OCI-LY7 (cell line): ENCODE results near the gene HEATR3. TPM values are rescaled to one million over a fixed set of nuclear protein-coding genes. Genes with fewer than 3 reads are reported as not detected.

Experiments used
- BruUV-seq: library from RNA; stranded (reverse); fragments of 400-500 nt; replicated peaks from 2 replicates; lab custom pipeline; 2021; lab: Mats Ljungman, UMichigan
- CTCF ChIA-PET: fragments of 300-600 bp; sonication (Branson Sonifier 250); formaldehyde crosslinking; loops from one replicate; lab custom pipeline; 2022; ENCODE audit warnings: antibody characterized with exemption; ENCODE audit not compliant: unreplicated experiment; lab: Charles Lee
- POLR2A ChIA-PET: fragments of 300-600 bp; sonication (Branson Sonifier 250); formaldehyde crosslinking; loops from one replicate; lab custom pipeline; 2022; ENCODE audit warnings: antibody characterized with exemption; lab: Charles Lee
- DNase-seq: peaks from one replicate; pipeline ENCODE4 v3.0.0-alpha.2; 2015; ENCODE audit warnings: low spot score
- H2AFZ ChIP-seq: fragments of 200-600 bp; sonication (generic), shearing (Covaris generic); 2 replicates; pipeline ENCODE4 v1.6.1; 2014; ENCODE audit warnings: mild to moderate bottlenecking, antibody characterized with exemption, low read length, moderate library complexity
- H3K27ac ChIP-seq: fragments of 200-600 bp; sonication (generic); 2 replicates; pipeline ENCODE4 v1.5.1; 2014; ENCODE audit warnings: mixed run types, low read depth, mild to moderate bottlenecking, moderate library complexity, low read length, inconsistent platforms; ENCODE audit not compliant: poor library complexity, severe bottlenecking
- H3K36me3 ChIP-seq: fragments of 200-600 bp; sonication (generic); 2 replicates; pipeline ENCODE4 v1.6.1; 2014; ENCODE audit warnings: mild to moderate bottlenecking, antibody characterized with exemption, low read length, moderate library complexity, mixed read lengths; ENCODE audit not compliant: insufficient read depth
- H3K4me1 ChIP-seq: fragments of 200-600 bp; sonication (generic); 2 replicates; pipeline ENCODE4 v1.5.1; 2014; ENCODE audit warnings: mild to moderate bottlenecking, low read length; ENCODE audit not compliant: insufficient read depth, poor library complexity, severe bottlenecking
- H3K4me2 ChIP-seq: fragments of 200-600 bp; sonication (generic); 2 replicates; pipeline ENCODE4 v1.6.1; 2014; ENCODE audit warnings: mild to moderate bottlenecking, low read length
- H3K4me3 ChIP-seq: fragments of 200-600 bp; sonication (generic); 2 replicates; pipeline ENCODE4 v1.5.1; 2014; ENCODE audit warnings: mild to moderate bottlenecking, low read depth, low read length; ENCODE audit not compliant: poor library complexity, severe bottlenecking
- H3K79me2 ChIP-seq: fragments of 200-600 bp; sonication (generic); 2 replicates; pipeline ENCODE4 v1.6.1; 2016; ENCODE audit warnings: low read depth, mild to moderate bottlenecking, low read length, moderate library complexity, mixed read lengths; ENCODE audit not compliant: insufficient read depth
- H3K9me2 ChIP-seq: fragments of 200-600 bp; sonication (generic); 2 replicates; pipeline ENCODE4 v1.6.1; 2016; ENCODE audit warnings: mild to moderate bottlenecking, low read length, mixed read lengths; ENCODE audit not compliant: insufficient read depth
- H3K9me3 ChIP-seq: fragments of 200-600 bp; sonication (generic); 2 replicates; pipeline ENCODE4 v1.6.1; 2014; ENCODE audit warnings: mild to moderate bottlenecking, mixed run types, low read length, mixed read lengths
- H4K20me1 ChIP-seq: fragments of 200-600 bp; sonication (generic); 2 replicates; pipeline ENCODE4 v1.6.1; 2014; ENCODE audit warnings: mild to moderate bottlenecking, antibody characterized with exemption, low read length, moderate library complexity, mixed read lengths; ENCODE audit not compliant: insufficient read depth
- EZH2phosphoT487 ChIP-seq: fragments of 200-600 bp; sonication (generic); IDR thresholded peaks from 2 replicates; pipeline ENCODE4 v1.6.1; 2018; ENCODE audit warnings: low read depth, borderline replicate concordance, mild to moderate bottlenecking, mixed run types, antibody characterized with exemption, low read length, moderate library complexity, mixed read lengths
- intact Hi-C: fragments of 100-400 bp; cut with micrococcal nuclease; formaldehyde crosslinking; loops from one replicate; pipeline ENCODE4 v1.10.0; 2022; ENCODE audit not compliant: unreplicated experiment
- total RNA-seq, 2 experiments: library from RNA; depleted of rRNA in 1 of 2; stranded (reverse); fragments of >200 nt in 1 of 2; shearing (Covaris generic) in 1 of 2; gene quantifications; 2 replicates each; pipeline ENCODE4 v1.2.3, GENCODE V29; 2014 to 2022
- TF ChIP-seq, protein P1 (sequence below): fragments of 200-600 bp; sonication (generic); conservative IDR thresholded peaks from 2 replicates; pipeline ENCODE4 v1.5.1; 2014; ENCODE audit warnings: mild to moderate bottlenecking, antibody characterized with exemption, low read length, moderate library complexity, mixed read lengths

The HEATR3 gene
- total RNA-seq, 2 experiments from 2014 or later: 34.2 to 50.6 TPM

DNA sequence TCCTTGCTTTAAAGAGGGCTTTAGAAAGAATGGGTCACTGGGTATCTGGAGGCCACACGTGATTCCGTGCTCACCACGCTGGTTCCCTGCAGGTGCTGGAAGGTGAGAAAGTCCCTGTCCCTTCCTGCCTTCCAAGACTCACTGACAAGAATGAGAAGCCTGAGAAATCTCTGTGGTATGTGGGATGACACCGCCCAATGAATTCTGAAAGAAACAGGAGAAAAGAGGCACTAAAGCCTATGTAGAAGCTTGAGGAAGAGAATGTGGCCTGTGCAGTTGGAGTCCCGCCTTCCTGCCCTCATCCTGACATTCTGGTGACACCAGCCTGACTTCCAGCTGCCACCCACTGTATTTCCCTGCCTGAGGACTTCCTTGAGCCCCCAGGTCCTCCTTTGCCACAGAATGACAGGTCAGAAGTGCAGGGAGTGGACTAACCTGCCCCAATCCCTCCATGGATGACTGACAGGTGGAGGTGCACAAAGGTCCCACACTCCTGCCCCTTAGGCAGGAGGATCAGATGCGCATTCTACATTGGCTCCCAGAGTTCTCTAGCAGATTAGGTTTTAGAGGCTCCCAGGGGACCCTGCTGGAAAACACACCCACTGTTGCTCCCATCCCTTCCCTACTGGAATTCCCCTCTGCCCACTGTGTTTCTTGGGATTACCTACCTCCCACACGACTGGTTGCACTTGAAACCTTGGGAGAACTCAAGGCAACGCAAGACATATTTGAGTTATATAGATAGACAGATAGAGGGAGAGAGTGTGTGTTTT, 48.8 kb downstream of the HEATR3 start:
- Histone ChIP-seq H3K4me1 (no peaks in the 10 kb centered on the region), H3K36me3 (no peaks in the 10 kb centered on the region), H3K9me3 (no peaks in the 10 kb centered on the region), H3K4me2 (no peak overlapping the region), H4K20me1 (no peaks in the 10 kb centered on the region), H2AFZ (no peak overlapping the region), H3K79me2 (no peaks in the 10 kb centered on the region), H3K27ac (no peak overlapping the region), H3K4me3 (no peak overlapping the region), H3K9me2 (no peaks in the 10 kb centered on the region)
- intact Hi-C loops: no loop called here
- POLR2A ChIA-PET: no interaction called here
- CTCF ChIA-PET: interaction anchor here (0.6 kb wide), 1 partner anchor 60 kb away, joined by 3 read pairs; no protein-coding TSS in a partner anchor
- TF ChIP-seq, protein P1, sequence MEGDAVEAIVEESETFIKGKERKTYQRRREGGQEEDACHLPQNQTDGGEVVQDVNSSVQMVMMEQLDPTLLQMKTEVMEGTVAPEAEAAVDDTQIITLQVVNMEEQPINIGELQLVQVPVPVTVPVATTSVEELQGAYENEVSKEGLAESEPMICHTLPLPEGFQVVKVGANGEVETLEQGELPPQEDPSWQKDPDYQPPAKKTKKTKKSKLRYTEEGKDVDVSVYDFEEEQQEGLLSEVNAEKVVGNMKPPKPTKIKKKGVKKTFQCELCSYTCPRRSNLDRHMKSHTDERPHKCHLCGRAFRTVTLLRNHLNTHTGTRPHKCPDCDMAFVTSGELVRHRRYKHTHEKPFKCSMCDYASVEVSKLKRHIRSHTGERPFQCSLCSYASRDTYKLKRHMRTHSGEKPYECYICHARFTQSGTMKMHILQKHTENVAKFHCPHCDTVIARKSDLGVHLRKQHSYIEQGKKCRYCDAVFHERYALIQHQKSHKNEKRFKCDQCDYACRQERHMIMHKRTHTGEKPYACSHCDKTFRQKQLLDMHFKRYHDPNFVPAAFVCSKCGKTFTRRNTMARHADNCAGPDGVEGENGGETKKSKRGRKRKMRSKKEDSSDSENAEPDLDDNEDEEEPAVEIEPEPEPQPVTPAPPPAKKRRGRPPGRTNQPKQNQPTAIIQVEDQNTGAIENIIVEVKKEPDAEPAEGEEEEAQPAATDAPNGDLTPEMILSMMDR: no peak
- TF ChIP-seq EZH2phosphoT487: no peak
- no TSS peak for BruUV-seq
- no peak for DNase-seq

DNA sequence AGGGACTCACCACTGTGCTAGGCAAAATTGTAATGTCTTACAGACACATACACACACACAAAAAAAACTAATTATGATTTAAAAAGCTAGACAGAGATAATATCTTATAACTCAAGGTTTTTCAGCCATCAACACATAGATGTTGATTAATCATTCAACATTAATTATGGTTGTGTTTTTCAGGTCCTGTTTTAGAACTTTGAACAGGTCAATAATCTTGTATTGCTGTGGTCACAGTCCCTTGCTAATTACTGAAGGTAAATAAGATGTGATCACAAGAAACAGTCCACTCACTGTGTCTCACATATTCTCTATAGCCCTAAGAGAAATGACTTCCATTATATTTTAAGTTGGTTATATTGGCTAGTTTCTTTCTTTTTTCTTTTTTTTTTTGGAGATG, 54.9 kb downstream of the HEATR3 start:
- Histone ChIP-seq H3K79me2 (no peaks in the 10 kb centered on the region), H3K4me2 (no peak overlapping the region), H4K20me1 (no peaks in the 10 kb centered on the region), H3K4me3 (no peak overlapping the region), H3K9me3 (no peaks in the 10 kb centered on the region), H3K4me1 (no peaks in the 10 kb centered on the region), H3K27ac (no peak overlapping the region), H3K9me2 (no peaks in the 10 kb centered on the region), H3K36me3 (no peaks in the 10 kb centered on the region), H2AFZ (no peak overlapping the region)
- DNase-seq: no peak
- no TSS peak for BruUV-seq
- intact Hi-C loops: no loop called here
- TF ChIP-seq, protein P1: no peak
- TF ChIP-seq EZH2phosphoT487: no peak
- ChIA-PET CTCF (no interaction called here), POLR2A (no interaction called here)

DNA sequence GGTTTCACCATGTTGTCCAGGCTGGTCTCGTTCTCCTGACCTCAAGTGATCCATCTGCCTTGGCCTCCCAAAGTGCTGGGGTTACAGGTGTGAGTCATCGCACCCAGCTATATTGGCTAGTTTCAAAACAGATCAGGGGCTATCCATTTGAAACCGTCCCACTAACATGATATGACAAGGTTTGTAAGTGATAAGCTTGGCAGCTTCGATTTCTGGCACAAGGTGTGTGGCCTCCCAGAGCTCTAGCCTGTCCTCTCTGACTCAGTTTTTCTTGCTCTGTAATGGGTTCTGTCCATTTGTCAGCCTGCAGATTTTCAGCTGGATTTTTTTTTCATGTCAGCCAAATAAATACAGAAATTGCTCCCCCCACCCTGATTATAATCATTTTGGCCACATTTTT, 55.5 kb downstream of the HEATR3 start:
- Histone ChIP-seq H3K9me3 (no peaks in the 10 kb centered on the region), H3K4me2 (no peak overlapping the region), H3K36me3 (no peaks in the 10 kb centered on the region), H3K79me2 (no peaks in the 10 kb centered on the region), H3K4me3 (no peak overlapping the region), H2AFZ (no peak overlapping the region), H3K4me1 (no peaks in the 10 kb centered on the region), H3K27ac (no peak overlapping the region), H3K9me2 (no peaks in the 10 kb centered on the region), H4K20me1 (no peaks in the 10 kb centered on the region)
- intact Hi-C loops: no loop called here
- DNase-seq: no peak
- POLR2A ChIA-PET: interaction anchor here (0.6 to 1.2 kb wide), 3 partner anchors 12 to 683 kb away, joined by 3 to 4 read pairs (median 4); no protein-coding TSS in a partner anchor
- no TSS peak for BruUV-seq
- TF ChIP-seq, protein P1: no peak
- no peak for TF ChIP-seq EZH2phosphoT487
- CTCF ChIA-PET: no interaction called here
